NCI-H2029 treated with DMSO at 0.1 percent for 48 hours (cell line): ENCODE results near the gene TNN.

ENCODE experiments used
- DNase-seq: peaks from one replicate; lab custom pipeline; 2025; lab: John Stamatoyannopoulos, UW

Gene TNN

GRCh38 chr1:175173531-175173930, 105.9 kb downstream of the TNN start:
- no peak for DNase-seq

DNA sequence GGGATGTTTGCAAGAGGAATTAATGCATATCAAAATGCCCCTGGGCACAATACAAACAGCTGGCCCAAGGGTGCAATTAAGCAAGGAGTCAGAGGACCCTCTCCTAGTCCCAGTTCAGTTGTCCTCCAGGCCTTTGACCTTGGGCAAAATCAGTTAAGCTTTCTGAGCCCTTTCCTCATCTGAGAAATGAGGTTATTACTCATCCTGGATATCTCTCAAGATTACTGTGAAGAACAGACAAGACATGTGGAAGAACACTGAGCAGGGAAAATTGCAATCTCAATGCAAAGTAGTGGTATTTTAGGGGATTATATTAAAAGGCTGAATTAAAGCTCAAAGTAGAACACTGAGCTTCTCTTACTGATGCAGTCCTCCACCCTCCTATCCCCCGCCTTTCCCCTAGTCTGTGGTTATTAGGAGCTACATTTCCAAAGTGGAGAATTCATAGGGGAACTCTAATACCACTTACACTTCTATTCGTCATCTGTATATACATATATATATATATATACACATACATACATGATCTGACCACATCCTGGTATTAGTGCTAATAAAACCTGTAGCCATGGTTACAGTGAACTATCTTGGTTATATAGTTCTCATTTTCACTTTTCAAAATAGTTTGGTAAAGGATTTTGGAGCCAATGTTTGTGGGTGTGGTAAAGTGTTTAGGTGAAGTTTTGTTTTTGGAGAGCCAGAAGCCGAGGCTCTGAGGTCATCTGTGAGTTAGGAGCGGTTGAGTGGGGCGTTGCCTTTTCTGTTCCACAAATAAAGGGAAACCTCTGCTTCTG, 106.9 kb downstream of the TNN start:
- DNase-seq = no peak

DNA sequence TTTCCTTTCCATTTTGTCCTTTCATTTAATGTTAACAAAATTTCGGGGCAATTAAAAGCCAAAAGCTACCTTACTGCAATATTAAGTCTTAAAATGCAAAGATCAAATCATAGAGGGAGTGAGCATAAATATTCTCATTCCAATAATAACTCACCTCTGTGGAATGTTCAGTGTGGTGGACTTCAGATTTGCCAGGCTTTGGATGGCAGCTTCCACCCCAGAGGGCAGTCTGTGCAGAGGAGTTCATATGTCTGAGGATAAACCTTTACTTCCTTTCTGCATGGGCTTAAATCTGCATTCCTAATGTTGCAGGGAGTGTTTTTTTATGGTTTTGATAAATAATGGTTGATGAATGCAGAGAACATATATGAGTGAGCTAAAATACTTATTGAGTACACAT, 108.6 kb downstream of the TNN start:
- no peak for DNase-seq

DNA sequence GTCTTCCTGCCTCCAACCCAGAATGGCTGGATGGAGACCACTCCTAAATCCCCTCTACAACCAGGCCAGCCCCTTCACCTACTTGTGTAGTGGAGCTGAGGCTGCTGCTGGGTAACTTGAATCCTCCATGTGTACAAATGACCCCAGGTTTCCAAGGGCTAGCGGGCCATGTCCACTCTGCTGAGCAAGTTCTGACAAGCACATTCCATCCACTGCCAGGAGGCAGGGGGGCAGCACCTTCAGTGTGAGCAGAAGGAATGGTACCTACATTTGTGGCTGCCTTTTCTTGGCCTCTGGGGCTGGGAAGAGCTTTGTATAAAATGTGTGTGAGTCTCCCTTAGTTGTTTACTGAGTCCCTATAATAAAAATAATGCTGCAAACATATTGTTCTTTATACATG, 110.4 kb downstream of the TNN start:
- DNase-seq = no peak

GRCh38 chr1:175178456-175178855, 110.8 kb downstream of the TNN start:
- DNase-seq = no peak

DNA sequence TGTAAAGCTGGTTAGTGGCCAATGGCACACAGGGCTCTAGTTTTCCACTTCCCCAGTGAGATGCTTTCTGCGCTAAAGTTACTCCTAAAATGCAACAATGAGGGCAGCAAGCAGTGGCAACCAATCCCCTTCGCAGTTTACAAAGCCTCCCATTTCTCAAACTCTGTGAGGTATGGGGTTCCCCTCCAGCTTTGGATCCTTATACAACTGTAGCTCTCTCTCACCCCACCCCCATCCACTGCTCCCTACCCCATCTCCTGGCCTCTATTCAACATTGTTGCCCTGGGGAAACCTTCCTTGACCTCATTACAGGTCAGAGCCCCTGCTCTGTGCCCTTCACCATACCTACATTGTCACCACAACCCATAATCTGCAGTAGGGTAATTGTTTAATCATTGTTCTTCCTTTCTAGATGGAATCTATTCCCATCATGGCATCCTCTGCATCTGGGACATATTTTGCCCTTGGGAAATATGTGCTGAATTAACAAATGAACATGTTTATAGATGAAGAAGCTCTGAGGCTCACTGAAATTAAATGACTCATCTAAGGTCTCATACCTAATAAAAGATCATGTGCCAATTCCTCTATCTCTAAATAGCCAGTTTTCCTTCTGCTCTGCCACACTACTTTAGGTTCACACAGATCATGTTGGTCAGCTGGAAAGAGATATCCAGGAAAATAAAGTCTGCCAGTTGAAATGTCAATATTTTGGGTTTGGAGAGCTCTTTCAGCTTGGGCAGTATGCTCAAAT, 112.4 kb downstream of the TNN start:
- DNase-seq = no peak

DNA sequence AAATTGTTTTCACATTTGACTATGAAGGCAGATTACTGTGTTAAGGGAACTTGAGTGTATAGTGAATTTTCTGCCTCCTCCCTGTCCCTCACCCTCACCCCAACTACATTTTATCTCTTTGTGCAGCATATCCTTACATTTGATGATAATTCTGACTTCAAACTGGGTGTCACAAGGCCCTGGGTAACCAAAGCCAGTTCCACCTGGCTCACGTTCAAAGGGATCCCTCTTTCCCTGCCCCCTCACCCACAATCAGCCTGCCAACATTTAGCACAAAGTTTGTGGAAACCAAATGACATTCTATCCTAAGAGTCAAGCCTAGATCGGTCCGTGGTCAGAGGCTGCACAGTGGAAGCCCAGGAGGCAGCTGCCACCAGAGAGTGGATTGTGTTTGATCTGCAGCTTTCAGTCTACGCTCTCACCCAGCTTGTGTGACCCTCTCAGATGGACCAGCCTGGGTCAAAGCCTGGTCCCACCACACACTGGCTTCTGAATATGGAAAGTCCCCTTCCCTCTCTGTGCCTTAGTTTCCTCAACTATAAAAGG, 114.6 kb downstream of the TNN start:
- DNase-seq = no peak

DNA sequence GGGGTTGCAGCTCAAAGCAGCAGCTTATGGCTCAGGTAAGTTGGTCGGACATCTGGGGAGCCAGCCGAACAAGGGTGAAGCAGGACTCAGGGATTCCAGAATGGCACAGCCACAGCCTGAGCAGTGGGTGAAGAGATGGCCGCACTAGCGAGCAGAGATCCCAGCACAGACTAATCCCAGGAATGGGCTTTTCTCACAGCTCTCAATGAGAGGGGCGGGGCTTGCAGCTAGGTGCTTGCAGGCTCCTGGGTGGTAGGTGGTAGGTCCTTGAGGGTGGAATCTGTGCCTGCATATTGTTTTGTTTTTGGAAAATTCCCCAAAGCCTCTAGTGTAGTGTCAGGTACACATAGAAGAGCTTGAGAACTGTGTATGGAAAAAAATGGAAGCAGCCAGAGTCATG, 116.0 kb downstream of the TNN start:
- no peak for DNase-seq

DNA sequence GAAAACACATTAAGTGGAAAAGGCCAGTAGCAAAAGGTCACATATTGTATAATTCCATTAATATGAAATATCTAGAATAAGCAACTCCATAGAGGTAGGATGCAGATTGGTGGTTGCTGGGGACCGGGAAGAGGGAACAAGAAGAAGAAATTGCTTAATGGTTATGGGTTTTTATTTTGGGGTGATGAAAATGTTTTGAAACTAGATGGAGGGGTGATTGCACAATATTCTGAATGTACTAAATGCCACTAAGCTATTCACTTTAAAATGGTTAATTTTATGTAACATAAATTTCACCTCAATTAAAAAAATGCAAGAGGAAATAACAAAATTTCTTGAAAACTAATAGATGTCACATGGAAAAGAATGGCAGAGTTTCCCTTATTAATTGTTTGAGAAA, 118.3 kb downstream of the TNN start:
- DNase-seq = no peak

GRCh38 chr1:175186433-175187160, 119.0 kb downstream of the TNN start:
- DNase-seq = no peak

GRCh38 chr1:175188936-175189335, 121.3 kb downstream of the TNN start:
- DNase-seq = no peak

DNA sequence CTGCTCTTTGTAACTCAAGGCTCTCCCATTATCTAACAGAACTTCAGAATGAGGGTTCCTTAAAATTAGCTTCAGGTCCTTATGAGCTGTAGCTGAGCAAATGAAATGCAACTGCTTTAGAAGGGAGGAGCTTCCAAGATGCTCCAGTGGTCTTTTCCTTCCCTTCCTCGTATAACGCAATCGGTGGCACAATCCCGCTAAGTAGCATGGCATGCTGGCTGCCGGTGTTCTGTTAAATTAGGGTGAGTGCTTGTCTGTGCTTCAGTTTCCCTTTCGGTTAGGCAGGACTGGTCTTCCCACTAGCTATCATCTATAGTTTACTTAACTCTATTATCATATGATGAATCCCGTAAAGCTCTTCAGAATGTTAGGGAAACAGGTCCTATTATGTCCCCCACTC, 124.0 kb downstream of the TNN start:
- DNase-seq = no peak

- DNase-seq = no peak
These were observed 124.5 kb downstream of the TNN start for GRCh38 chr1:175192111-175192629.

GRCh38 chr1:175192630-175193526, 125.2 kb downstream of the TNN start, which contains the start of gene KIAA0040:
Gene KIAA0040 (minus strand): TSS chr1:175192776. CDS start chr1:175161013, 31,763 bp downstream.
- DNase-seq = no peak

DNA sequence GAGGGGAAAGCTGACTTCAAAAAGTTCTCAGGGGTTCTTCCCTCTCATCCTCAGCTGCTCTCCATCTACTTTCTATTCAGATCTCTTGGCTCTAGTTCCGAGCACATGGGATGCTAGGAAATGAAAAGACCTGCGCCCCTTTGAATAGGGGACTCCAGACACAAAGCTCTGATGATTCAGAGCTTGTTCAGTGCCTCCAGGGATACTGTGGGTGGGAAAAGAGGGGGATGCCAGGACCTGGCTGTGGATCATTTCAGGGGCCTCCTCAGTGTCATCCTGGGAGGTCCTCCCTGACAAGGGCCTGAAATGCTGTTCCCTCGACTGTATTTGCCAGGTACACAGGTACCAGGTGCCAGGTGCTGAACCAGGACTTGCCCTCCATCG, 125.9 kb downstream of the TNN start:
- no peak for DNase-seq

- no peak for DNase-seq
These were observed 127.6 kb downstream of the TNN start for GRCh38 chr1:175195281-175195680.

DNA sequence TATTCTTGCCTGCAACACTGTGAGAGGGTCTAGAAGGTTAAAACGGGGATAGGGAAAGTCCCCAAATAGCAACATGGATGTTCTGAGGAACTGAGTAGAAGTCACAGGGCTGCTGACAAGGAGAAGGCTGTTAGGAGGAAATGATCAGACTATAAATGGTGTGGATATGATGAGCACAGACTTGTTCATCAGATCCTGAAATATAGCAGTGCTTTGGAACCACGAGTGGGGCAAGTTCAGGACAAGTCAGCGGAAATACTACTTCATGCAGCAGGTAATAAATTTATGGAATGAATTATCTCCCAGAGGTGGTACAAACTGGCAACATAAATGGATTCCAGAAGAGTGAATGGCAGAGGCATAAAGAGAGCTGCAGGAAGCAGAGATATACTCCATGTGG, 128.2 kb downstream of the TNN start:
- DNase-seq = no peak

DNA sequence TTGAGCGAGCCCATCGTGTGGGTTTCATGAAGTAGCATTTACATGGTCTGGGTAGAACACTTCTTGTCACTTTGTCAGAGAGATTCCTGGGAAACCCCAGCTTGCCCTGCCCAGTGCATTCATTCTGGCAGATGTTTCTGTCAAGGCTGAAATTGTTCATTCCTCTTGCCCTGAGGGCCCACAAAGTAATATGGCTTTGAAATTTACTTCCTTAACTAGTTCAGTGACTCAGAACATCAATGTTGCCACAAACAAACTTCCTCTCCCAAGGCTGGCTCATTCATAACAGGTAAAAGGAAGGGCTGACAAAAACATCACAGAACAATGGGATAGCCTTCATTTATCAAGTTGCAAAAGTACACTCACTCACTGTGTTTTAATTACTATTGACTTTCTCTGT, 129.9 kb downstream of the TNN start:
- DNase-seq = no peak
